ENCODE data around the gene MAGI2.

DNA sequence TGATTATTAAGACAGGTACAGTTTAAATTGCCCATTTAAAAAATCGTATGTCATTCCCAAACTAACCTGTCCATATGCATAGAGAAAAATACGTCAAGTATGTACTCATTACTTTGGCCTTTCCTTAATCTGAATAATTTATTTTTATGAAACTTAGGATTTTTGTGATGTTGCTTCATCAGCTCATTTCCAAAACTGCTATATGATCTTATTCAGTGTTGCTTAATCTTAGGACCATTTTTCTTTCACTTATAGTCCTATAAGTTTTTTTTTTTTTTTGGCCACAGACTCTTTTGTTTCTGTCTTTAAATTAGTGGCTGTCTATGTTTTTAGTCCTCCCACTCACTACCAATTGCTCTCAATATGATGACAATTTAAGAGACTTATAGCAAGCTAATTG is 1309.8 kb downstream of the MAGI2 start:
- no peak for TF ChIP-seq POLR2AphosphoS5 (IDR thresholded peaks at IDR 0.05; ENCODE audit: insufficient read depth in 1 of 2, low read depth in 1 of 2)
- TF ChIP-seq, protein P1, sequence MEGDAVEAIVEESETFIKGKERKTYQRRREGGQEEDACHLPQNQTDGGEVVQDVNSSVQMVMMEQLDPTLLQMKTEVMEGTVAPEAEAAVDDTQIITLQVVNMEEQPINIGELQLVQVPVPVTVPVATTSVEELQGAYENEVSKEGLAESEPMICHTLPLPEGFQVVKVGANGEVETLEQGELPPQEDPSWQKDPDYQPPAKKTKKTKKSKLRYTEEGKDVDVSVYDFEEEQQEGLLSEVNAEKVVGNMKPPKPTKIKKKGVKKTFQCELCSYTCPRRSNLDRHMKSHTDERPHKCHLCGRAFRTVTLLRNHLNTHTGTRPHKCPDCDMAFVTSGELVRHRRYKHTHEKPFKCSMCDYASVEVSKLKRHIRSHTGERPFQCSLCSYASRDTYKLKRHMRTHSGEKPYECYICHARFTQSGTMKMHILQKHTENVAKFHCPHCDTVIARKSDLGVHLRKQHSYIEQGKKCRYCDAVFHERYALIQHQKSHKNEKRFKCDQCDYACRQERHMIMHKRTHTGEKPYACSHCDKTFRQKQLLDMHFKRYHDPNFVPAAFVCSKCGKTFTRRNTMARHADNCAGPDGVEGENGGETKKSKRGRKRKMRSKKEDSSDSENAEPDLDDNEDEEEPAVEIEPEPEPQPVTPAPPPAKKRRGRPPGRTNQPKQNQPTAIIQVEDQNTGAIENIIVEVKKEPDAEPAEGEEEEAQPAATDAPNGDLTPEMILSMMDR (IDR thresholded peaks at IDR 0.05), result no peak
